ENCODE measurements around the gene TBL1X. TPM values are rescaled to one million over a fixed set of nuclear protein-coding genes. Genes with fewer than 3 reads are reported as not detected.

The TBL1X gene
- total RNA-seq, 1 donor from 2014 or later: 34.5 TPM

- no peak for TF ChIP-seq CTCF (IDR thresholded peaks at IDR 0.05; ENCODE audit: unreplicated experiment)
- Mint-ChIP-seq H3K27ac (no peak overlapping the region), H3K27me3 (ENCODE audit: low read depth) (no peaks in the 10 kb centered on the region), H3K4me1 (peaks cover 2% of the 10 kb centered on the region), H3K4me3 (no peak overlapping the region), H3K36me3 (no peaks in the 10 kb centered on the region), H3K9me3 (peaks cover 15% of the 10 kb centered on the region)
- no peak for DNase-seq (ENCODE audit: low spot score in 2 of 2, unreplicated experiment in 2 of 2)
Observed at GRCh38 chrX:9628779-9629493, 164.1 kb downstream of the TBL1X start.

- Mint-ChIP-seq H3K36me3 (peaks cover 6% of the 10 kb centered on the region), H3K27me3 (ENCODE audit: low read depth) (no peaks in the 10 kb centered on the region), H3K4me1 (no peaks in the 10 kb centered on the region), H3K9me3 (peaks cover 24% of the 10 kb centered on the region), H3K4me3 (no peak overlapping the region), H3K27ac (no peak overlapping the region)
- no peak for DNase-seq (ENCODE audit: low spot score in 2 of 2, unreplicated experiment in 2 of 2)
- TF ChIP-seq CTCF (IDR thresholded peaks at IDR 0.05; ENCODE audit: unreplicated experiment): no peak
Observed at GRCh38 chrX:9634551-9634950, 169.7 kb downstream of the TBL1X start.

- peaks cover 24% of the 10 kb centered on the region for H3K9me3 Mint-ChIP-seq
- TF ChIP-seq CTCF (IDR thresholded peaks at IDR 0.05; ENCODE audit: unreplicated experiment): no peak
Observed at GRCh38 chrX:9635368-9635767, 170.5 kb downstream of the TBL1X start.

GRCh38 chrX:9635803-9636202, 170.9 kb downstream of the TBL1X start:
- peaks cover 24% of the 10 kb centered on the region for H3K9me3 Mint-ChIP-seq
- no peak for TF ChIP-seq CTCF (IDR thresholded peaks at IDR 0.05; ENCODE audit: unreplicated experiment)
- peaks cover 6% of the 10 kb centered on the region for H3K36me3 Mint-ChIP-seq
- no peak overlapping the region for H3K27ac Mint-ChIP-seq
- H3K4me3 Mint-ChIP-seq: no peak overlapping the region
- no peaks in the 10 kb centered on the region for H3K27me3 Mint-ChIP-seq (ENCODE audit: low read depth)
- no peak for DNase-seq (ENCODE audit: low spot score in 2 of 2, unreplicated experiment in 2 of 2)
- no peaks in the 10 kb centered on the region for H3K4me1 Mint-ChIP-seq

More at GRCh38 chrX:9635368-9635767, 170.5 kb downstream of the TBL1X start:
- H3K36me3 Mint-ChIP-seq: peaks cover 6% of the 10 kb centered on the region
- no peak for DNase-seq (ENCODE audit: low spot score in 2 of 2, unreplicated experiment in 2 of 2)
- H3K4me1 Mint-ChIP-seq: no peaks in the 10 kb centered on the region
- H3K4me3 Mint-ChIP-seq: no peak overlapping the region
- H3K27me3 Mint-ChIP-seq (ENCODE audit: low read depth): no peaks in the 10 kb centered on the region
- no peak overlapping the region for H3K27ac Mint-ChIP-seq

- DNase-seq (ENCODE audit: low spot score in 2 of 2, unreplicated experiment in 2 of 2): no peak
- Mint-ChIP-seq H3K36me3 (peaks cover 8% of the 10 kb centered on the region), H3K4me1 (peaks cover 2% of the 10 kb centered on the region), H3K4me3 (no peak overlapping the region), H3K27me3 (ENCODE audit: low read depth) (no peaks in the 10 kb centered on the region), H3K27ac (no peak overlapping the region), H3K9me3 (peaks cover 16% of the 10 kb centered on the region)
- TF ChIP-seq CTCF (IDR thresholded peaks at IDR 0.05; ENCODE audit: unreplicated experiment): no peak
Observed at GRCh38 chrX:9638871-9639270, 174.0 kb downstream of the TBL1X start.
